ENCODE measurements around the gene TRIM16.
"Not testable (repeated sequence)": the region's sequence is repeated elsewhere in the genome, so short reads cannot be mapped to it uniquely, and the experiment has no call there.

The TRIM16 gene

DNA sequence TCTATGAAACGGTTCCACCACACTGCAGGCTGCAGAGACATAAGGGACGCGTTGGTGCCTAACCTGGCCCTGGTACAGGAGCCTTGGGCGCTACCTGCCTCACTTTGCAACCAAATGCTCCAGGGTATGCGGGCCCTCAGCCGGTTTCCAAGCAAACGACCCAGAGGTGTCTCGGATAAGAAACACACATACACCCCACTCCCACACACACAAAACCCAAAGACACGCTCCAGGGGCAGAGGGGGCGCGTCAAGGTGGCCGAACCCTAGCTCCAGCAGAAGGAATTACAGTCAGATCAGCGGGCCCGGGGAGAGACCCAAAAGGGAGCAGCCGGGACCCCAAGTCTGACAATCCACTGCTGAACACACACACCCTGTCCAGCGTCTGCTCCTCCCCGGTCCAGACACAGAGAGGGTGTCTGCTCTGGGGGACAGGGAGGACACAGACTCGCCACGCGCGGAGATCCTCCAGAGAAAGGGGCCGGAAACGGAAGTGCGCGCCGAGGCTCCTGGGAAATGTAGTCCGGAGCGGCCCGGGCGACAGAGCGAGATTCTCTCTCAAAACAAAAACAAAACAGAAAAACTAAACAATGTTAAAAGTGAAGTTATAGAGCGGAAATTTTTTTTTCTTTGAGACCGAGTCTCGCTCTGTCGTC, at the start of gene TRIM16:
Gene TRIM16, minus strand, starts transcription at position 488 of the 655 bp plus-strand sequence. CDS start 32,702 bp downstream, outside the sequence.
- in situ Hi-C loops (cut with HindIII; ENCODE audit: low sequenced_read_pairs), result not testable (repeated sequence)

DNA sequence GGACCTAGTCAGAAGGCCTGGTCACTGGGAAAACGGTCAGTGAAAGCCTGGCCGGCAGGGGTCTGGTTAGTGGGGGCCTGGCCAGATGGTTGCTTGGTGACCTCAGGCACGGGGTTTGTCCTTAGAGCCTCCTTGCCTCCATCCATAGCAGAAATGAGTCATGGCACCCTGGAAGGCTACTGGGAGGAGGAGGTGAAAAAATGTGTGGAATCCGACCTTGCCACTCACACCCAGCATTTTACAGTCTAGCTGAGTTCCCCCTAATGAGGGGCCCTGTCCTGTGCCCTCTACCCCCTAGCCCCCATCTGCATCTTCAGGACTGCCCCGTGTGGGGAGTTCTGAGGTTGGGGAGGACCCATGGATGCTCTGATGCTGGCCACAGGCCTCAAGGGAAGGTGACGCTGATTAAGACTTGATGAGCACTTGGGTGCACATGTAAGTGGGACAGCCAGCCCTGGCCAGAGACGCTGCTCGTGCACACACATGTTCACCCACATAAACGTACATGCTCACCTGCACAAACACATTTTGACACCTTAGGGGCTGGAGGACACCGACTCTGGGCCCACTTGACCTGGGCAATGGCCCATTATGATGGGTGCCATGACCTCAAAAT, 49.2 kb upstream of the TRIM16 start:
- in situ Hi-C loops (cut with HindIII; ENCODE audit: low sequenced_read_pairs), result not testable (repeated sequence)

DNA sequence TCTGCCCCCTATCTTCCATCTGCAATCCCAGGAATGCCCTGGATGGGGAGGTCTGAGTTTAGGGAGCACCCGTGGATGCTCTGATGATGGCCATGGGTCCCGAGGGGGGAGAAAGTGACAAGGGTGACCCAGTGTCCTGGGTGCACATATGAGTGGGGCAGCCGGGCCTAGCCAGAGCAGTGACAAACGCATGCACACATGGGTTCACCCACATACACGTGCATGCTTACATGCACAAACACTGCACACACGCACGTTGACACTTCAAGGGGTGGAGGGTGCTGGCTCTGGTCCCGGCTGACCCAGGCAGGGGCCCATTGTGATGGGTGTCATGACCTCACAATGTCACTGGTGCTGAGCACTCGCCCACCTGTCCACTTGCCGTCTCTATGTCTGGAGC, 47.8 kb upstream of the TRIM16 start, which contains the start of gene TBC1D26:
Gene TBC1D26, plus strand, starts transcription at position 384 of the 400 bp plus-strand sequence. CDS start 3,066 bp downstream, outside the sequence.
- in situ Hi-C loops (cut with HindIII; ENCODE audit: low sequenced_read_pairs), result not testable (repeated sequence)

DNA sequence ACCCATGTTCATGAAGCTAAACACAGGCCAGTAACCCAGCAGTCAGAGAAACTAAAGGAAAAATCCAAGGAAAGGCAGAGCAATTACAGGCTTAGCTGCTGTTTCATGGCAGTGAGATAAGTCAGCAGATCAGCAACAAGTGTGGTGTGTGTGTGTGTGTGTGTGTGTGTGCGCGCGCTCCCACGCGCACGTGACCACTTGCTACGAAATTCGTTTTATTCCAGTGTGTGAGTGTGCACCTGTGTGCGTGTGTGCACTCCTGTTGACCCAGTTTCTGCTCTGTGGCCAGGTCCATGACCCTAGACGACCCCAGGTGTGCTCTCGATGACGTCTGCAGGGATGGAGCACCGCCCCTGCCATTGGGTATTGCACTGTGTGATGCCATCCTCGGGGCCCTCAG, 46.4 kb upstream of the TRIM16 start:
- in situ Hi-C loops (cut with HindIII; ENCODE audit: low sequenced_read_pairs), result not testable (repeated sequence)

DNA sequence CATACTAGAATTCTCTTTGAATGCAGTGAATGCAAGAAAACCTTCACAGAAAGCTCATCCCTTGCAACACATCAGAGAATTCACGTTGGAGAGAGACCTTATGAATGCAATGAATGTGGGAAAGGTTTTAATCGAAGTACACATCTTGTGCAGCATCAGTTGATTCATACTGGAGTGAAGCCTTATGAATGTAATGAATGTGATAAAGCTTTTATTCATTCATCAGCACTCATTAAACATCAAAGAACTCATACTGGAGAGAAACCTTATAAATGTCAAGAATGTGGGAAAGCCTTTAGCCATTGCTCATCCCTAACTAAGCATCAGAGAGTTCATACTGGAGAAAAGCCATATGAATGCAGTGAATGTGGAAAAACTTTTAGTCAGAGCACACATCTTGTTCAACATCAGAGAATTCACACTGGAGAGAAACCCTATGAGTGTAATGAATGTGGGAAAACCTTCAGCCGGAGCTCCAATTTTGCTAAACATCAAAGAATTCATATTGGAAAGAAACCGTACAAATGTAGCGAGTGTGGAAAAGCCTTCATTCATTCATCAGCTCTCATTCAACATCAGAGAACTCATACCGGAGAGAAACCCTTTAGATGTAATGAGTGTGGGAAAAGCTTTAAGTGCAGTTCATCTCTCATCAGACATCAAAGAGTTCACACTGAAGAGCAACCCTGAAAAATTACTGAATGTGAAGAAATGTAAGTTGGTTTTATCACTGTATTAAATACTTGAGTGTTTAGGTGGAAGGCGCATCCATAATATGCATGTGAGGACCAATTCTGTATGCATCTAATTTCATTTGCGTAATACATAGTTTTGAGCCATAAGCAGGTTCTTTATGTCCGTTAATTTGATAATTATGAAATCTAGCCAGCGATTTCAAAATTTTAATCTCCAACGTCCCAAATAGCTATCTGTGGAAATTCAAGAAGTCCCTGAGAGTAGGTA, 32.8 kb upstream of the TRIM16 start:
- in situ Hi-C loops (cut with HindIII; ENCODE audit: low sequenced_read_pairs), result not testable (repeated sequence)

DNA sequence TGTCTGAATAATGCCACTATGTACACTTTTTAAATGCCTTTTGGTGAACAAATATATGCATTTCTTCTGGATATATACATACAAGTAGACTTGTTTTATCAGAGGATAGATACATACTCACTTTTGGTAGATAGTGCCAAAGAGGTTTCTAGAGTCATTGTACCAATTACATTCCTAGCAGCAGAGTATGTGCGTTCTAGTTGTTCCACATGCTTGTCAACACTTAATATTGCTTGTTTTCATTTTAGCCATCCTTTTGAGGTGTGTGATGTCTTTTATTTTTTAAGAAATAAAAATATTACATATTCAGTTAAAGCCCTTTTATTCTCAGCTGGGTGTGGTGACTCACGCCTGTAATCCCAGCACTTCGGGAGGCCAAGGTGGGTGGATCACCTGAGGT, 24.8 kb upstream of the TRIM16 start:
- in situ Hi-C loops (cut with HindIII; ENCODE audit: low sequenced_read_pairs), result not testable (repeated sequence)

DNA sequence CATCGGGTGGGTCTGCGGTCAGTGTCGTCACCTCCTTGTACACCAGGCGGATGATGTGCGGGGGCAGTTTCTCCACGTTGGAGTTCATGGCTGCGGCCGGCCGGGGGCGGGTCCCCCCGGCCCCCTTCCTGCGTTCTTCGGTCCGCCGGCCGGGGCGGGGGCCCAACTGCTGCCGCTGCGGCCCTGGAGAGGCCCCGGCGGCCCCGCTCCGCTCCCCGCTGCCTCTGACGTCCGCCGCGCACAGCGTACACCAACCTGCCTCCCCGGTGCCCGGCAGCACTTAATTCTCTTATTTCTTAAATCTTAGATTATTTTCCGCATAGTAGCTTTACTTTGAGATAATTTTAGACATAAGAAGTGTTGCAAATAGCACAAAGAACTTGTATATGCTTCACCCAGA, 20.7 kb upstream of the TRIM16 start:
- in situ Hi-C loops (cut with HindIII; ENCODE audit: low sequenced_read_pairs), result not testable (repeated sequence)

DNA sequence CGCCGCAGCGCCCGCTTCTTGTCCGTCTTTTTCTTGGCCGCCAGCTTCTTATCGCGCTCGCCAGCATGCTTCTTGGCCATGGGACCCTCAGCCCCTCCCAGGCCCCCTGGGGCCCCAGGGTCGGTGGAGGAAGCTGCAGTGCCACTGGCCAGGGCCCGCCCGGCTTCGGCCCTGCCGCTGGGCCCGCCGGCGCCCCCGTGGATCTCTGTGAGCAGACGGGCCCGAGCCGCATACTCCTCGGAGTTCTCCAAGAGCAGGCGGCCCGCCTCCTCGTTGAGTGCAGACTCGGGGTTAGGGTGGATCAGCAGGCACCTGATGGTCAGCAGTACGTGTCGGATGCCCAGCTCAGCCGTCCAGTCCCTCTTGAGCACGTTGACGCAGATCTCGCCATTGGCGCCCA, 20.1 kb upstream of the TRIM16 start:
- in situ Hi-C loops (cut with HindIII; ENCODE audit: low sequenced_read_pairs), result not testable (repeated sequence)

DNA sequence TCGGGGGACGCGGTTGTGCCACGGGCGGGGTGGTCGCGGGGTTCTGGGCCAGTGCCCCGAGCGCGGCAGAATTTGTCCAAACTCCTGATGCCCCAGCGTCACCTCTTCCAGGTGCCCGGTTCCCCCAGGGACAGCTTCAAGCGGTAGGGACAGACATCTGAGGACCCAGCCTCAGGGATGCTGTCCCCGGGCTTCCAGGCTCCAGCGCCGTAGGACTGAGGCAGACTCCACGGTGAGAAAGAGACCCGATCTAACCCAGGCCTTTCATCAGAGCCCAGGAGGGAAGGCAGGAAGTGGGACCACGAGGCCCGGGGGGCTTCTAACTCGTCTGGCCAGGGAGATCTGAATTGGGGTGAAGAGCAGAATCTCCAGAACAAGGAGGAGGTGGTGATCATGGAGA, 15.8 kb upstream of the TRIM16 start:
- in situ Hi-C loops (cut with HindIII; ENCODE audit: low sequenced_read_pairs), result not testable (repeated sequence)

DNA sequence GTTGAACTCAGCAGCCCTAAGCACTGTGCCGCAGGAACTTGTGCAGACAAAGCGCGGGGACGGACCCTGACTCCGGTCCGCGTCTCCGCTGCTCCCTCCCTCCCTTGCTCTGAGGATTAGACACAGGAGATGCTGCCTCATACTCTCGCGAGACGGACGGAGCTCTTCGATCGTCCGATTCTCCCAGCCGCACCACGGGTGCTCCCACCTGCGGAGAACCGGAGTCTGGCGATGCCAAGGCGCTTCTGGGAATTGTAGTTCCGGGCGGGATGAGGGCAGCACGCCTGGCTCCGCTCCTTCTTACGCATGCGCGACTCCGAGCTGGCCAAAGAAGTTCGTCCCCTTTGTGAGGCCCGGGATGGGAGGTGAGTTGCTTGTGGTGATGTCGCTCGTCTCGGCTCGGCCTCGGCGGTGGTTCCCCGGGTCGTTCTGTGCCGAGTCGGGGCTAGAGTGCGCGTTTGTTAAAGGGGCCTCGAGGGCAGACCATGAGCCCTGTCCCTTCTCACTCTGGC, 15.4 kb upstream of the TRIM16 start, which contains the start of gene ZNF286A:
Gene ZNF286A, plus strand, starts transcription at position 340 of the 512 bp plus-strand sequence. CDS start 578 bp downstream, outside the sequence.
- in situ Hi-C loops (cut with HindIII; ENCODE audit: low sequenced_read_pairs), result not testable (repeated sequence)

DNA sequence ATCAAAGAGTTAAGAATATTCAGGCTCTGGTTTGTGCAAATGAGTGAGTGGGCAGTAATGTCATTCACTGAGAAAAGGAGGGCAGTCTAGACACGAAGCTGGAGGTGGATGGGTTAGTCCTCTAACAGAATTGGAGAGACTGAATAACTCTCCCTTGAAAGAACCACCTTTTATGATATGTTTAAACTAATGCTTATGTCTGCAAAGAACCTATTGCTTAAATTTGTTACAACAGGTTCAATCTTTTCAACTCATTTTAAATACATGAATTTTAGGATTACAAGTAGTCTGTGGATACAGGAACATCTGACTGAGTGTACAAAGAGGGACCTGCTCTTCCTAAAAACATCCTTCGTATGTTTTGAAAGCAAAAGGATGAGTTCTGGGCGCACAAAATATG, 14.9 kb upstream of the TRIM16 start:
- in situ Hi-C loops (cut with HindIII; ENCODE audit: low sequenced_read_pairs), result not testable (repeated sequence)

DNA sequence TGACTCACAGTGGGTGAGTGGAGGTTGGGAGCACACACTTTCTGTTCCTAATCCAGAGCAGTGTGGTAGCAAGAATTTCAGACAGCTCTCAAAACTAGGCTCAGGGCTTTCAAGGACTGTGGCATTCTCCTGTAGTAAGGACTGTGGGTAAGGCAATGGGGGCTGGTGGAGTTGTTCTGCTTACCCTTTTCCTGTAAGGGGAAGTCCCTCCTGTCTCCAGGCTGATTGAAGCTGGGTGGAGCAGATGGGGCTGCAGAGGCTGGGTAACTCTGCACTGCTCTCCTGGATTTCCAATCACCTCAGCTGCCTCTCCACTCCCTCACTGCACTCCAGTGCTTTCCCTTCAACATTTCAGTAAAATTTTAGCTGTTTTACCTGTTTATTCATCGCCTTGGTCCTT, 3.4 kb upstream of the TRIM16 start:
- in situ Hi-C loops (cut with HindIII; ENCODE audit: low sequenced_read_pairs), result not testable (repeated sequence)

DNA sequence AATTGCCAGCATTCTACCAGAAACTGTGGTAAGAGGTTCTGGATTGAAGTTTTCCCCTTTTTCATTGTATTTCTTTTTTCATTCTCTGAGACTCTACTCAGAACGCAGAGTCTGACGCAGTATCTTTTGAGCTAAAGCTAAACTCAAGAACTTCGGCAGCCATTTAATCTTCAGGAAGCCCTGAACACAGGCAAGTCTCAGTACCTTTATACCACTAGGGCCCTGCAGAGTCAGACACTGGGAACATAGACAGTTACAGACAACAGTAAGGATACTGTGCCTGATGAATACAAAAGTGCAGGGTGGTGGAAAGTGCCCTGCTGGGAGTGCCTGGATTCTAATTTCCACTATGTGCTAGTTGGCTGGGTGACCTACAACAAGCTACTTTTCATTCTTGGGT, 976 bp downstream of the TRIM16 start:
- in situ Hi-C loops (cut with HindIII; ENCODE audit: low sequenced_read_pairs), result not testable (repeated sequence)

DNA sequence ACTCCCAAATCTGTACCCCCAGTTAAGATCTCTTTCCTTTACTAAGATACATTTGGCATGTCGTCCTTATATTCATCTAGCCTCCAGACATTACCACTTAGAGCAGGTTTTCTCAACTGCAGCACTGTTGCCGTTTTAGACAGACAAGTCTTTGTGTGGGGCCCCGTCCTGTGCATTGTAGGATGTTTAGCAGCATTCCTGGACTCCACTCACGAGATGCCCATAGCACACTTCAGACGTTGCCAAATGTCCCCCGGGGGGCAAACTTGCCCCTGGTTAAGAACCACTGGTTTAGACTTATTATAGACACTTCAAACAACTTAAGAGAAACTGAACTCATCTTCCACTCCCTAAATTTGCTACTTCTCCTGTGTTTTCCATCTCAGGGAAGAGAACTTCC, 8.1 kb downstream of the TRIM16 start:
- in situ Hi-C loops (cut with HindIII; ENCODE audit: low sequenced_read_pairs), result not testable (repeated sequence)

DNA sequence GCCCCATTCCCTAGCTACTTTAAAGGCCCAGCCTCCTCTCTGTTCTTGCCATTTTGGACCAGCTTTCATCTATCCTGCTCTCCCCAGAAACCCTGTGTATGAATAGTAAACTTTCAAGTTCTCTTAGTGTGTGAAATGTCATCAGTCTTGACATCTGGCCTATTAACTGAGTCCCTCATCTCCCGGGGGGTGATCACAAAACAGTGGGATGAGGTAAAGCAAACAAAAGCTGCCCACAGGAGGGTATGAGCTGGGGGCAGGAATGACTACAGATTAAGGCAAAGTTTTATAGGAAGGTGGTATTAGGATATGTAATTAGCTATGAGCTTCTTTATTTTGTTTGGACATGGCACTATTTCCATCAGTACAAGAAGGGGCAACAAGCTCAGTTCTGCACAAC, 9.5 kb downstream of the TRIM16 start:
- in situ Hi-C loops (cut with HindIII; ENCODE audit: low sequenced_read_pairs), result not testable (repeated sequence)

DNA sequence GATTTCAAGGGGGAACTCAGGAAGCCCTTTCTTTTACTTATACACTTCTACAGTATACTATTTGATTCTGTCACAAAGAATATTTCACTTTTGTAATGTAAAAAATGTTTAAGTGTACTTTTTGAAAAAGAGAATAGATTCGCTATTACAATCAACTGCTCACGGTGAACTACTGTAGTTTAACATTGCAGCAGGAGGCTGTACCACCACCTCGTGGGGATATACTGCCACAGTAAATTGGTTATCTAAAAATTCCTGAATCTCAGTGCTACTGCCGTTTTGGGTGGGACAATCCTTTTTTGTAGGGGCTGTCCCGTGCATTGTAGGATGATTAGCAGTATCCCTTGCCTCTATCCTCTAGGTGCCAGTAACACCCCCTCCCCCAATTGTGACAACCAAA, 14.6 kb downstream of the TRIM16 start:
- in situ Hi-C loops (cut with HindIII; ENCODE audit: low sequenced_read_pairs), result not testable (repeated sequence)

DNA sequence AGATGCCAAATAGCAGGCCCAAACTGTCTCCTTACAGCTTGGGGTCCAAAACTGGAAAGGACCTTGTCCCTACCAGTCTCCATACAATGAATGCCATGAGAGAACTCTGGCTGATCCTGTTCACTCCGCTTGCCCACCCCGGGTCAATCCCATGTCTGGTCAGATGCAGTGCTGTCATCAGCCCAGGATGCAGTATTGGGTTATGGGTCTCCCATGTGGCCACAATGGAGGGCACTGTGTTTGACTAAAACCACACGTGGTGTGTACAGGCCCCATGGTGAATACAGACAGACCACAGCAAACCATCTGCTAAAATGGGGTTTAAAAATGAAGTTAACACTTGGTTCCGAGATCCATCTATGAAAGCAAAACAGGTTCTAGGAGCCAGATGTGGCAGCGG, 20.4 kb downstream of the TRIM16 start:
- in situ Hi-C loops (cut with HindIII; ENCODE audit: low sequenced_read_pairs), result no loop called here

DNA sequence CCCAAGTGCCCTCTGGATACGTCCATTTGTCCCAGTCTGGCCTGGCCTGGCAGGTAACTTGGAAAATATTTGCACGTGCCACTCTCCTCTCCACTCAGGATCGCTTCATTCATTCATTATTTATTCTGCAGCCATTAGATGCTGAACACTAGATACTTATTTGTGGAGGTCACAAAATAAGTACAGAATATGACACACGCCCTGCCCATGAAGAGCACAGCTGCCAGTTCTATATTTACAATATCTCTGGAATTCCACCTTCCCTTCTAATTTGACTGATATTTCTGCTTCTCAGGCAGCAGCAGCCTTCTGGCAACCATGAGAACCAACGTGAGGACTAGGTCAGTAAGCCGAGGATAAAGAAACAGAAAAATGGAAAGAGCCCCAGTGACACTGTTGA, 20.9 kb downstream of the TRIM16 start:
- in situ Hi-C loops (cut with HindIII; ENCODE audit: low sequenced_read_pairs), result no loop called here

DNA sequence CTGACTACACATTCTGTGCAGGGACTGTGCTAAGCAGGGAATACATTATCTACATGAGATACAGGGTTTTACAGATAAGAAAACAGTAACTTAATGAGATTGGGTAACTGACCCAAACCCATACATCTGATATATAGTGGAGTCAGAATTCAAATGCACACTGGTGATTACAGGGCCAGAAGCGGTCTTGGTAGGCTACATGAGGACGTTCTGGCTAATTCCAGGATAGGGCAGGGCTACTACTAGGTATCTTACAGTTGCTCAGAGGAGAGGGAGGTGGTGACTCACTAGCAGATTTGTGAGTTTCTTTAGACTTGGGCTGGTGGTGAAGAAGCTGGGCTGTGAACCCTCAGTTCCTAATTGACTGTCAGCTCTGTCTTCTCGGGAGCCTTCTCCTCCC, 21.4 kb downstream of the TRIM16 start:
- in situ Hi-C loops (cut with HindIII; ENCODE audit: low sequenced_read_pairs), result no loop called here

DNA sequence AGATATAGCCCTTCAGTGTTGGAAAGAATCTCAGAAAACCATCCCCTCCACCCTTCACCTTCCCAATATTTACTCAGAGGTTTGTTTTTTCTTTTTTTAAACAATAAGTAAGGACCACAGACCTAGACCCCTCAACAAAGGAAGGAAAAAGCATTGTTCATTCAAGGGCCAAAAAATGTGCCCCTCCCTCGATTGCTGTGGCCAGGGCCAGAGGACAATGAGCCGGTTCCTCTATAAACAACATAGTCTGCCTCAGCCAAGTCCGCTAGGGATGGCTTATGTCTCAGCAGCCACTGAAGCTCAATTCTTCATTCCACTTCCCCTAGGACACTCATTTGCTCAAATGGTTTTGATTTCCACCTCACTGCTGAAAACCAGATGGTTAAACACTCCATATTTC, 24.0 kb downstream of the TRIM16 start:
- in situ Hi-C loops (cut with HindIII; ENCODE audit: low sequenced_read_pairs), result no loop called here

DNA sequence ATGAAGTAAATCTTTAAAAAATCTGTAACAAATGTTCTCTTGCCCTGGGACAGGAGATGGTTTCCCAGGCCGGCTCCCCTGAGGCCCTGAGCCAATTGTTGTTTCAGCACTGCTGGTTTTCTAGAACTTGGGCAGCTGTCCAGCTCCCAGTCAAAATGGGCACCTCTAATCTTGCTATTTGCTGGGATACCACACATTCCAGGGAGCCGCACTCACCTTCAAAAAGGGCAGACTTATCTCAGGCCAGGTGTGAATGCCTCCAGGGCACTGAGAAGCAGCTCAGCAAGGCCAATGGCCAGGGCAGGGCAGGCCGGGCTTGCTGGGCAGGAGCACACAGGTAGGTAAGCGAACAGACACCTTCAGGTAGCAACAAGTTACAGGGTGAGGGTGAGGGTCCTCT, 24.4 kb downstream of the TRIM16 start:
- in situ Hi-C loops (cut with HindIII; ENCODE audit: low sequenced_read_pairs), result no loop called here

All from DLD1 (cell line).